ENCODE data around the gene OR56A5. TPM values are rescaled to one million over a fixed set of nuclear protein-coding genes. Genes with fewer than 3 reads are reported as not detected.

The OR56A5 gene
- polyA plus RNA-seq, result not detected
- long read RNA-seq, donor 1, result 0 reads
- long read RNA-seq, donor 2, result 0 reads
- long read RNA-seq, donor 3, result 0 reads
- long read RNA-seq, donor 4, result 0 reads
- long read RNA-seq, donor 5, result 0 reads
- long read RNA-seq, donor 6, result 0 reads
- long read RNA-seq, donor 7, result 0 reads
- long read RNA-seq, donor 8, result 0 reads
- long read RNA-seq, donor 9, result 0 reads
- long read RNA-seq, donor 10, result 0 reads

- no peaks in the 10 kb centered on the region for H3K36me3 ChIP-seq (ENCODE audit: control insufficient read depth in 3 of 3, insufficient read depth in 2 of 3, low read depth in 1 of 3, low read length in 3 of 3)
- no peaks in the 10 kb centered on the region for H3K27me3 ChIP-seq (ENCODE audit: control insufficient read depth in 3 of 3, insufficient read depth in 3 of 3, low read length in 3 of 3)
- FAIRE-seq (no peak), DNase-seq (no peak)
- H3K27ac ChIP-seq (ENCODE audit: low read depth in 1 of 3, low read length in 2 of 3), result no peak within 1 kb of the TSS
- H3K4me3 ChIP-seq (ENCODE audit: low read depth in 1 of 3, low read length in 3 of 3), result no peak within 1 kb of the TSS
- H3K4me1 ChIP-seq (ENCODE audit: control insufficient read depth in 3 of 3, insufficient read depth in 2 of 3, low read depth in 1 of 3, low read length in 2 of 3), result no peaks in the 10 kb centered on the region
- H3K9me3 ChIP-seq (ENCODE audit: control insufficient read depth in 2 of 2, insufficient read depth in 1 of 2, low read depth in 1 of 2, low read length in 1 of 2), result peaks cover 0 to 6% of the 10 kb centered on the region in 2 donors
Observed at GRCh38 chr11:5968394-5968793, at the start of gene OR56A5. Gene OR56A5, minus strand, starts transcription at chr11:5968494. Its CDS starts 0 bp downstream, at chr11:5968494.

DNA sequence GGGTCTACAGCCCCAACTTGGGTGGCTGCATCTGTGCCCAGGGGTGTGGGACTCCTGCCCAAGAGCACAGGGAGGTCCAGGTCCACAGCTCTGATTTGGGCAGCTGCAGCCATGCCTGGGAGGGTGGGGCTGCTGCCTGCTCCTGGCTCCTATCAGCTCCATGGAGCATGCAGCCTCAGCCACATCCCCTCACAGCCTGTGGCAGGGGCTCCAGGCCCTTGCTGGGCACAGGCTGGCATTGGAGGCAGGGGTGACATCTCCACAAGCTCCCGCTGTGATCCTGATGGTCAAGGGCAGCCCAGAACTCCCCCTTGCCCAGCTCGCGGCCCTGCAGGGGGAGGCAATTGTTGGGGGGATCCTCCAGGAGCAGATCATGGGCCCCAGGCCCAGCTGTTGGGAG lies 44.7 kb upstream of the OR56A5 start:
- peaks cover 0 to 4% of the 10 kb centered on the region in 2 donors for H3K9me3 ChIP-seq (ENCODE audit: control insufficient read depth in 2 of 2, insufficient read depth in 1 of 2, low read depth in 1 of 2, low read length in 1 of 2)
- no peaks in the 10 kb centered on the region for H3K4me1 ChIP-seq (ENCODE audit: control insufficient read depth in 3 of 3, insufficient read depth in 2 of 3, low read depth in 1 of 3, low read length in 2 of 3)
- WGBS, 3 donors, result 72 to 81% (median 74%) methylated on average over 3 of the region's 3 CpGs
- H3K27ac ChIP-seq (ENCODE audit: low read depth in 1 of 3, low read length in 2 of 3), result no peak overlapping the region
- no peaks in the 10 kb centered on the region for H3K27me3 ChIP-seq (ENCODE audit: control insufficient read depth in 3 of 3, insufficient read depth in 3 of 3, low read length in 3 of 3)
- DNase-seq (no peak), FAIRE-seq (no peak)
- no peaks in the 10 kb centered on the region for H3K36me3 ChIP-seq (ENCODE audit: control insufficient read depth in 3 of 3, insufficient read depth in 2 of 3, low read depth in 1 of 3, low read length in 3 of 3)
- no peak overlapping the region for H3K4me3 ChIP-seq (ENCODE audit: low read depth in 1 of 3, low read length in 3 of 3)

DNA sequence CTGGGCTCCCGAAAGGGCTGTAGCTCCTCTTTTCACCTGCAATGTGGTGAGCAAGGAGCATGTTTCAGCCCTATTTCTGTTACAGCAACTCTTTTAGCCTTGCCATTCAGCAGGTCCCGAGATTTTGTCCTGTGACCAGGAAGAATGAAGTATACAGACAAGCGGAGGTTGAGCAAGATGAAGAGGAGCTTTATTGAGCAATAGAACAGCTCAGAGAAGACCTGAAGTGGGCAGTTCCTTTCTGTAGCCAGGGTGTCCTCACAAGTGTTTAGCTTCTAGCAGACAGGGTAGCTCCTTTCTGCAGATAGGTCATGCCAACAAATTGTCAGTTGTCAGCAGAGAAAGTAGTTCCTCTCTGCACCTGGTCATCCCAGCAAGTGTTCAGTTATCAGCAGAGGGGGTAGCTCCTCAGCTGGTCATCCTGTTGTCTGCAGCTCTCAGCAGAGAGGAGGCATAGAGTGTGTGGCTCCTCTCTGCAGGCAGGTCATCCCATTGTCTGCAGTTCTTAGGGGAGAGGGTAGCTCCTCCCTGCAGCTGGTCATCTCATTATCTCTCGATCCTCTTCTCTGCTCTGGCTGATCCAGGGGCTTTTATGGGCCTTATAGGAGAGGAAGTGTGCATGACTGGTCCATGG lies 43.9 kb upstream of the OR56A5 start:
- DNase-seq, result no peak
- FAIRE-seq, result no peak
- no peaks in the 10 kb centered on the region for H3K36me3 ChIP-seq (ENCODE audit: control insufficient read depth in 3 of 3, insufficient read depth in 2 of 3, low read depth in 1 of 3, low read length in 3 of 3)
- H3K4me3 ChIP-seq (ENCODE audit: low read depth in 1 of 3, low read length in 3 of 3), result no peak overlapping the region
- WGBS, 3 donors, result 59 to 77% (median 70%) methylated on average over 4 of the region's 4 CpGs
- no peaks in the 10 kb centered on the region for H3K4me1 ChIP-seq (ENCODE audit: control insufficient read depth in 3 of 3, insufficient read depth in 2 of 3, low read depth in 1 of 3, low read length in 2 of 3)
- H3K9me3 ChIP-seq (ENCODE audit: control insufficient read depth in 2 of 2, insufficient read depth in 1 of 2, low read depth in 1 of 2, low read length in 1 of 2), result peaks cover 0 to 4% of the 10 kb centered on the region in 2 donors
- H3K27ac ChIP-seq (ENCODE audit: low read depth in 1 of 3, low read length in 2 of 3), result no peak overlapping the region
- no peaks in the 10 kb centered on the region for H3K27me3 ChIP-seq (ENCODE audit: control insufficient read depth in 3 of 3, insufficient read depth in 3 of 3, low read length in 3 of 3)

- H3K4me1 ChIP-seq (ENCODE audit: control insufficient read depth in 3 of 3, insufficient read depth in 2 of 3, low read depth in 1 of 3, low read length in 2 of 3), result no peaks in the 10 kb centered on the region
- H3K9me3 ChIP-seq (ENCODE audit: control insufficient read depth in 2 of 2, insufficient read depth in 1 of 2, low read depth in 1 of 2, low read length in 1 of 2), result no peaks in the 10 kb centered on the region
- no peak within 1 kb of the TSS for H3K27ac ChIP-seq (ENCODE audit: low read depth in 1 of 3, low read length in 2 of 3)
- no peak within 1 kb of the TSS for H3K4me3 ChIP-seq (ENCODE audit: low read depth in 1 of 3, low read length in 3 of 3)
- no peaks in the 10 kb centered on the region for H3K36me3 ChIP-seq (ENCODE audit: control insufficient read depth in 3 of 3, insufficient read depth in 2 of 3, low read depth in 1 of 3, low read length in 3 of 3)
- FAIRE-seq (no peak), DNase-seq (no peak)
- peaks cover 0 to 3% (median 0%) of the 10 kb centered on the region in 3 donors for H3K27me3 ChIP-seq (ENCODE audit: control insufficient read depth in 3 of 3, insufficient read depth in 3 of 3, low read length in 3 of 3)
Observed at GRCh38 chr11:6006846-6007245, 38.6 kb upstream of the OR56A5 start, which contains the start of gene OR56A4. Gene OR56A4, minus strand, starts transcription at chr11:6006946. Its CDS starts 3,954 bp downstream, at chr11:6002992.

DNA sequence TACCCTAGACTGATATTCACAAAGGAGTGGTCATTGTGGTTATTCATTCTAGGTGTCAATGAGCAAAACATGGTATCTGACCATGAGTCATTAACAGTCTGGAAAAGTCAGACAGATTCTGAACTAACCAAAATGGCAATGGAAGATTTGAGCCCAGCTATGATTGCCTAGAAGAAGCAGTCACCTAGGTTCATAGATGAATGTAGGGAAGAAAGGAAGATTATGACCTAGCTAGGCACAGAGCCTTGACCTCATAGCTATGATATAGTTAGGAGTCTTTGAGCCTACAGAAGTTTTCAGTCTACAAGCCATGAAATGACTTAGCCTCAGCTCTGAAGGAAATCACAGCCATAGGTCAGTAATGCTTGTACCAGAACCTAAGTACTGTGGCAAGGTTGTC lies 38.1 kb upstream of the OR56A5 start:
- no peaks in the 10 kb centered on the region for H3K36me3 ChIP-seq (ENCODE audit: control insufficient read depth in 3 of 3, insufficient read depth in 2 of 3, low read depth in 1 of 3, low read length in 3 of 3)
- H3K27me3 ChIP-seq (ENCODE audit: control insufficient read depth in 3 of 3, insufficient read depth in 3 of 3, low read length in 3 of 3), result peaks cover 0 to 3% (median 0%) of the 10 kb centered on the region in 3 donors
- H3K4me3 ChIP-seq (ENCODE audit: low read depth in 1 of 3, low read length in 3 of 3), result no peak overlapping the region
- no peak for FAIRE-seq
- no peaks in the 10 kb centered on the region for H3K9me3 ChIP-seq (ENCODE audit: control insufficient read depth in 2 of 2, insufficient read depth in 1 of 2, low read depth in 1 of 2, low read length in 1 of 2)
- H3K27ac ChIP-seq (ENCODE audit: low read depth in 1 of 3, low read length in 2 of 3), result no peak overlapping the region
- no peaks in the 10 kb centered on the region for H3K4me1 ChIP-seq (ENCODE audit: control insufficient read depth in 3 of 3, insufficient read depth in 2 of 3, low read depth in 1 of 3, low read length in 2 of 3)
- DNase-seq, result no peak

DNA sequence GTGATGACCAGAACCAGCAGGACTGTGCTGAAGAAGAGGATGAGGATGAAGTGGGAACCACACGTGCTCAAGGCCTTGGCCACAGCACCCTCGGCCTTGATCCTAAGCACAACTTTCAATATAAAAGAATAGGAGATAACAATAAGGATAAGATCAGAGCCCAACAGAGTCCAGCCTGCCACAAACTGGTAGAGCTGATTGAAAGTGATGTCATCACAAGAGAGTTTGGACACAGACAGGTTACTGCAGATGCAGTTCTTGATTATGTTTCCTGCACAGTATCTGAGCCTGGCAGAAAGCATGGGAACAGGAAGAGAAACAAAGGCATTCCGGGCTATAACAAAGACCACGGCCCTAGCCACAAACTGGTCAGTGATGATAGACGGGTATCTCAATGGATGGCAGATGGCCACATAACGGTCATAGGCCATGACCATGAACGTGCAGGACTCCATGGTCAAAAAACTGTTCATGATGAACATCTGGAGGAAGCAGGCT lies 34.0 kb upstream of the OR56A5 start:
- FAIRE-seq (no peak), DNase-seq (no peak)
- 63 to 78% (median 71%) methylated on average over 7 of the region's 7 CpGs for WGBS, 3 donors
- Histone ChIP-seq H3K9me3 (ENCODE audit: control insufficient read depth in 2 of 2, insufficient read depth in 1 of 2, low read depth in 1 of 2, low read length in 1 of 2) (no peaks in the 10 kb centered on the region), H3K27ac (ENCODE audit: low read depth in 1 of 3, low read length in 2 of 3) (no peak overlapping the region), H3K36me3 (ENCODE audit: control insufficient read depth in 3 of 3, insufficient read depth in 2 of 3, low read depth in 1 of 3, low read length in 3 of 3) (no peaks in the 10 kb centered on the region), H3K27me3 (ENCODE audit: control insufficient read depth in 3 of 3, insufficient read depth in 3 of 3, low read length in 3 of 3) (peaks cover 0 to 3% (median 0%) of the 10 kb centered on the region in 3 donors), H3K4me1 (ENCODE audit: control insufficient read depth in 3 of 3, insufficient read depth in 2 of 3, low read depth in 1 of 3, low read length in 2 of 3) (no peaks in the 10 kb centered on the region), H3K4me3 (ENCODE audit: low read depth in 1 of 3, low read length in 3 of 3) (no peak overlapping the region)

- H3K9me3 ChIP-seq (ENCODE audit: control insufficient read depth in 2 of 2, insufficient read depth in 1 of 2, low read depth in 1 of 2, low read length in 1 of 2), result no peaks in the 10 kb centered on the region
- H3K27ac ChIP-seq (ENCODE audit: low read depth in 1 of 3, low read length in 2 of 3), result no peak overlapping the region
- H3K27me3 ChIP-seq (ENCODE audit: control insufficient read depth in 3 of 3, insufficient read depth in 3 of 3, low read length in 3 of 3), result no peaks in the 10 kb centered on the region
- WGBS, 3 donors, result 81 to 87% (median 84%) methylated on average over 14 of the region's 14 CpGs
- no peak overlapping the region for H3K4me3 ChIP-seq (ENCODE audit: low read depth in 1 of 3, low read length in 3 of 3)
- DNase-seq (no peak), FAIRE-seq (no peak)
- H3K4me1 ChIP-seq (ENCODE audit: control insufficient read depth in 3 of 3, insufficient read depth in 2 of 3, low read depth in 1 of 3, low read length in 2 of 3), result no peaks in the 10 kb centered on the region
- no peaks in the 10 kb centered on the region for H3K36me3 ChIP-seq (ENCODE audit: control insufficient read depth in 3 of 3, insufficient read depth in 2 of 3, low read depth in 1 of 3, low read length in 3 of 3)
Observed at GRCh38 chr11:5994791-5995190, 26.5 kb upstream of the OR56A5 start.

DNA sequence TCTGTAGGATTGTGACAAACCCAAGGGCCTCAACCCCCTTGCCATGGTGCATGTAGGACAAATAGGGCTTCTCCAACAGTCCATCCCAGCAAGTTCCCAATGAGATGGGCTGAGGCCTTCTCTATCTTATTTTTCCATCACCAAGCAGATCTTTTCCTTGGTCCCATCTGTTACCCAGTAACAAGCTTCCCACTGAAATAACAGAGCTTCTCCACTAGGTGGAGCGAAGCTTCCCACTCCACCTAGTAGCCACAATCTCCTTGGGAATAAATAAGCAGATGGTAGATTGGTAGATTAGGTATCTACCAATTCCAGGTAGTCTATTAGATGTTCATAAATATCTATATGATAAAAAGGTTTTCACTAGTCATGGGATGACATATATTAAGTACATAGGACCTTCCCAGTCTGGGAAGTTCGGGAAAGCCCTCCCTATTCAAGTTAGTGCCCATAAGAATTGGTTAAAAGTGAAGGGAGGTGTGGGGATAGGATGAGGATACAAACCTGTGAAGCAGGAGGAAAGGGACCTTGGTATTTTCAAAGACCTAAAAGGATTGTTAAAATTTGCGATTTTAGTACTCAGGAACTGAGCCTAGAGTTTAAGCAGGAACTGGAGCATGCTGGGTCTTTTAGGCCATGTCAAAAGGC lies 24.4 kb upstream of the OR56A5 start:
- Histone ChIP-seq H3K36me3 (ENCODE audit: control insufficient read depth in 3 of 3, insufficient read depth in 2 of 3, low read depth in 1 of 3, low read length in 3 of 3) (no peaks in the 10 kb centered on the region), H3K4me1 (ENCODE audit: control insufficient read depth in 3 of 3, insufficient read depth in 2 of 3, low read depth in 1 of 3, low read length in 2 of 3) (no peaks in the 10 kb centered on the region), H3K27ac (ENCODE audit: low read depth in 1 of 3, low read length in 2 of 3) (no peak overlapping the region), H3K27me3 (ENCODE audit: control insufficient read depth in 3 of 3, insufficient read depth in 3 of 3, low read length in 3 of 3) (no peaks in the 10 kb centered on the region), H3K4me3 (ENCODE audit: low read depth in 1 of 3, low read length in 3 of 3) (no peak overlapping the region), H3K9me3 (ENCODE audit: control insufficient read depth in 2 of 2, insufficient read depth in 1 of 2, low read depth in 1 of 2, low read length in 1 of 2) (no peaks in the 10 kb centered on the region)
- 38 to 48% (median 45%) methylated on average over 3 of the region's 3 CpGs for WGBS, 3 donors
- FAIRE-seq (no peak), DNase-seq (peak; percentile 11 to 25)

All from small intestine (tissue), 16 donors.